ENCODE data around the gene UBFD1.
"Not testable (repeated sequence)": the region's sequence is repeated elsewhere in the genome, so short reads cannot be mapped to it uniquely, and the experiment has no call there.

DNA sequence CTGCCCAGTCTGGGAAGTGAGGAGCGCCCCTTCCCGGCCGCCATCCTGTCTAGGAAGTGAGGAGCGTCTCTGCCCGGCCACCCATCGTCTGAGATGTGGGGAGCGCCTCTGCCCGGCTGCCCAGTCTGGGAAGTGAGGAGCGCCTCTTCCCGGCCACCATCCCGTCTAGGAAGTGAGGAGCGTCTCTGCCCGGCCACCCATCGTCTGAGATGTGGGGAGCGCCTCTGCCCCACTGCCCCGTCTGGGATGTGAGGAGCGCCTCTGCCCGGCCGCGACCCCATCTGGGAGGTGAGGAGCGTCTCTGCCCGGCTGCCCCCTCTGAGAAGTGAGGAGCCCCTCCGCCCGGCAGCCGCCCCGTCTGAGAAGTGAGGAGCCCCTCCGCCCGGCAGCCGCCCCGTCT lies 25.7 kb downstream of the UBFD1 start:
- TF ChIP-seq, protein P1, sequence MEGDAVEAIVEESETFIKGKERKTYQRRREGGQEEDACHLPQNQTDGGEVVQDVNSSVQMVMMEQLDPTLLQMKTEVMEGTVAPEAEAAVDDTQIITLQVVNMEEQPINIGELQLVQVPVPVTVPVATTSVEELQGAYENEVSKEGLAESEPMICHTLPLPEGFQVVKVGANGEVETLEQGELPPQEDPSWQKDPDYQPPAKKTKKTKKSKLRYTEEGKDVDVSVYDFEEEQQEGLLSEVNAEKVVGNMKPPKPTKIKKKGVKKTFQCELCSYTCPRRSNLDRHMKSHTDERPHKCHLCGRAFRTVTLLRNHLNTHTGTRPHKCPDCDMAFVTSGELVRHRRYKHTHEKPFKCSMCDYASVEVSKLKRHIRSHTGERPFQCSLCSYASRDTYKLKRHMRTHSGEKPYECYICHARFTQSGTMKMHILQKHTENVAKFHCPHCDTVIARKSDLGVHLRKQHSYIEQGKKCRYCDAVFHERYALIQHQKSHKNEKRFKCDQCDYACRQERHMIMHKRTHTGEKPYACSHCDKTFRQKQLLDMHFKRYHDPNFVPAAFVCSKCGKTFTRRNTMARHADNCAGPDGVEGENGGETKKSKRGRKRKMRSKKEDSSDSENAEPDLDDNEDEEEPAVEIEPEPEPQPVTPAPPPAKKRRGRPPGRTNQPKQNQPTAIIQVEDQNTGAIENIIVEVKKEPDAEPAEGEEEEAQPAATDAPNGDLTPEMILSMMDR (IDR thresholded peaks at IDR 0.05): not testable (repeated sequence)
- TF ChIP-seq POLR2A (IDR thresholded peaks at IDR 0.05): not testable (repeated sequence)
